GM18520 (cell line): Measurements from ENCODE around the gene CRB3.
A peak's percentile ranks its signal among the peaks of the same experiment; 100 is the strongest.

Experiments
- ATAC-seq: cut with Tn5 transposase; IDR thresholded peaks from one replicate; pipeline ENCODE4 v1.9.1; 2021; ENCODE audit not compliant: unreplicated experiment

The CRB3 gene

DNA sequence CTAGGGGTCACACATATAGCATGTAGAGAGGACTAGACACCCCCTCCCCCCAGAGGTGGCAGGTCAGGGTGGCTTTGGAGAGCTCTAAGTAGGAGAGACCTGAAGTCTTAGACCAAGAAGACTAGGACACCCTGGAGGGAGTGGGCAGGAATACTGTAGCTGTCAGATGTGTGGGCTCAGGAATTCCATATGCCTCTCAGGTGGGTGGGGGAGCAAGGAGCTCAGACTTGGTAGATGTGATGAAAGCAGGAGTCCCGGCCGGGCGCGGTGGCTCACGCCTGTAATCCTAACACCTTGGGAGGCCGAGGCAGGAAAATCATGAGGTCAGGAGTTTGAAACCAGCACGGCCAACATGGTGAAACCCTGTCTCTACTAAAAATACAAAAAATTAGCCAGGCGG is 1.6 kb downstream of the CRB3 start:
- ATAC-seq: no peak

- ATAC-seq: no peak
These were observed 2.6 kb downstream of the CRB3 start for GRCh38 chr19:6466526-6467248.

DNA sequence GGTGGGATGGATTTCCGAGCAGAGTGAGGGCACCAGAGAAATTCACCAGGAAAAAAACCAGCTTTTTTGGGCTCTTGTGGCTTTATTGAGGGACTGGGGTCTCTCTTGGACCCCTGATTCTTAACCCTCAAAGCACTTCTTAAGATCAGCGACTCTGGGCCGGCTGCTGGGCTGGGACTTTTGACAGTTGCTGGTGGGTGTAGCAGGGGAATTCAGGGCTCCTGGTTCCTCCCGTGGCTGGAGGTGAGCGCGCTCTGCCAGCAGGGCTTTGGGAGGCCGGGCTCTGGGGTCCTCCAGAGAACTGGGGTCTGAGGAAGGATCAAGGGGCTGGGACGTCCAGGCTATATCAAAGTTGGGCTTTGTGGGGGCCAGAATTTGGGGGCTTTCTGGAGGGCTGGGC is 3.3 kb downstream of the CRB3 start:
- no peak for ATAC-seq

- ATAC-seq: no peak
These were observed 6.1 kb downstream of the CRB3 start for GRCh38 chr19:6470173-6470572.

DNA sequence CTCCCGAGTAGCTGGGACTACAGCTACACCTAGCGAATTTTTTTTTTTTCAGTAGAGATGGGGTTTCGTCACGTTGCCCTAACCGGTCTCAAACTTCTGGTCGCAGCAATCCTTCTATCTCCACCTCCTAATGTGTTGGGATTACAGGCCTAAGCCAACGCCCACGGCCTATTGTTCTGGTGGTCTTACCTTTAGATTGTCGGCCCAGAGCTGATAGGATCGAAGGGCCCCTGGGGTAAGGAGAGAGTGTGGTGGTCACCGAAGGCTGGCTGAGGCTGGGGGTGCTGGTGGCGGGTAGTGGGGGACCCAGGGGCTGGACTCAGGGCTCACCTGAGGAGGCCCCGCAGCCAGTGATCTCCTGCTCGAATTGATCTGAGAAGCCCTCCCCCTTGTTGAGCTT is 7.0 kb downstream of the CRB3 start:
- ATAC-seq: no peak

DNA sequence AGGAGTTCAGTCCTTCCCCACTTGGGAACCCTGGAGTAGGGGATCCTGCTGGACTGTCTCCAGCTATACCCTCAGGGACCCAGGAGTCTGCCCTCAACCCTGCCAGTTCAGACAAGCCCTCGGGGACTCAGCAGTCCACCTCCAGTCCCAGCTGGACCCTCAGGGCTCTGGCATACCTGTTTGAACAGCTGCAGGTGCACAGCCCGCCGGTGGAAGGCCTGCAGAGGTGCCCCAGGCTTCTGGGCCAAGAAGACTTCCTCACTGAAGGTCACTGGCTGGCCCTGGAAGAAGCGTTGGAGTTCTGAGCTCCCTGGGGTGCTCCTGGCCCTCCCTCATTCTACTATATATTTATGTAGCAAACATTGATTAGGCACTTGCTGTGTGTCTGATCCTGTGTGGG is 8.6 kb downstream of the CRB3 start:
- no peak for ATAC-seq

- ATAC-seq: no peak
These were observed 9.6 kb downstream of the CRB3 start for GRCh38 chr19:6473647-6474046.

DNA sequence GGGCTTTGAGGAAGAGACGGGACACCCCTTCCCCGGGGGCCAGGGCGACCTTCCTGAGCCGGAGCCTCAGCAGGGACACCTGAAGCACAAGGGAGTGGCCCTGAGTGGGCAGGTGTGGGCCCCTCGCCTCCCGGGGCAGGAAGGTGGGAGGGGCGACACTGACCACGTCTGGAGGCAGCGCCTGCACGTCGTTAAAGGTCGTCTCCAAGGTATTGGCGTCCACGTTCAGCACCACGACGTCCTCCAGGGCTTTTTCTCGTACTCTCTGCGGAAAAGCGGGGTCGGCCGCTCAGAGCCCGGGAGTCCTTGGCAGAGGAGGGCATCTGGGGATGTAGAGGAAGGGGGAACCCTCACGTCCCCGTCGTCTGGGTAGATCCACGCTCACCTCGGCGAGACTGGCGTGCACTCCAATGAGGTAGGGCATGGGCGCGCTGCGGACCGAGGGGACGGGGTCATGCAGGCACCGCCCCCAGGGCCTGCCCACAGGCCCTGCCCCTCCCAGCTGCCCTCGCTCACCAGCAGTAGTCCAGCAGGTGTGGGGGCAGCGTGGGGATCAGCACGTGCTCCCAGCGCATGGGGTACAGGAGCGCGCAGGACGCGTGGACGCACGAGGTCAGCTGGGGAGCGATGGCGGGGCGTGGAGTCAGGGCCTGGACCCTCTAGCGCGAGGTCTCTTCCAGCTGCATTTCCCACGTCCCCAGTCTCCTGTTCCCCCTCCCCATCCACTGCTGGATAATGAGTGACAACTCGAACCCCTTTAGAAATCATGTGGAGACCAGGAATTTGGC is 11.4 kb downstream of the CRB3 start:
- no peak for ATAC-seq

DNA sequence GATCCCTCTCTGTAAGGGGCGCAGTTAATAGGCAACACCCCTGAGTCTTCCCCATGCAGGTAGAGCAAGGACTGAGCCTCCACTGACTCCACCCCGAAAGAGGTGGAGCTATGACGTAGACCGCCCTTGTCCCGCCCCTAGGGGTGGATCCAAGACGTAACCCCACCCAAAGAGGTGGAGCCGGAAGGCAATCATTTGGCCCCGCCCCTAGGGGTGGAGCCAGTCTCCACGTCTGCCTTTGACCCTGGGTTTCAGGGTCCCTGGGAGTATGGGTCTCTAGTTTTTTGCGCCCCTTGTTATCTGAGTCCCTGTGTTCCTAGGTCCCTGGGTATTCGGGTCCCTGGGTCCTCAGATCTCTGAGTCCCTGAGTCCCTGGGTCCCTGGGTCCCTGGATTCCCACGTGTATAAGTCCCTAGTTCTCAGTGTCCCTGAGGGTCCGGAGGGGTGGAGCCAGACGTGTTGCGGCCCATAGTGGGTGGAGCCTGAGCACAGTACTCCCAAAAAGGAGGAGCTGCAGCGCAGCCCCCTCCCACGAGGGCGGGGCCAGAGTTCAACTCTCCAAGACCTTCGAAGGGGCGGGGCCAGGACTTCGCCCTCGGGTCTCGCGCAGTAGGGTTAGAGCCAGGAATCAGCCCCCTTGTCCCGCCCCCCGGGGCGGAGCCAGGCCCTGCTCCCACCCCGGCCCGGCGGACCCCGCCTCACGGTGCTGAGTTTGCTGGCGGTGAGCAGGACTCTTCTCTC is 12.3 kb downstream of the CRB3 start:
- ATAC-seq: no peak

DNA sequence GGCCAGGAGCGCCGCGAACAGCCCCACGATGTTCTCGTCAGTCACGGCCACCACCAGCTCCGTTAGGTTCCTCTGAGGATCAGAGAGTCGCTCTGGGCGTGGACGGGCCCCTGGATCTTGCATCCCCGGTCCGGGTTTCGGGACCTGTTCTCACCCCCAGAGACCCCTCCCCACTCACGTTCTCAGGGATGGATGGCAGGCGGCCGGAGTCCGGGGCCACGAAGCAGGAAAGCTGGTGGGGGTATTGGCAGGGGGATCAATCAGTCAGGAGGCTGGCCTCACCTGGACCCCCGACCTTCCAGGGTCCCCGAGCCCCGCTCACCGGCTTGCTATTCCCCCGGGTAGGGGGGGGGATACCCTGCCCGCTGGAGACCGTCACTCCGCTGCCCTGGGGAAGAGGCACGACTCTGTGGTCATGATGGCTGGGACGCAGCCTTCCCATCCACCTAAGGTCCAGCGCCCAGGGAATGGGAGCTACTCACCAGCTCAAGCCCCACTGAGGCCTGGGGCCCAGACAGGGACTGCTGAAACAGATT is 12.9 kb downstream of the CRB3 start:
- no peak for ATAC-seq

GRCh38 chr19:6478815-6479214 is 14.7 kb downstream of the CRB3 start:
- no peak for ATAC-seq

- no peak for ATAC-seq
These were observed 15.8 kb downstream of the CRB3 start for GRCh38 chr19:6479836-6480398.

GRCh38 chr19:6480848-6481415 is 16.9 kb downstream of the CRB3 start:
- peak; percentile 11 for ATAC-seq

DNA sequence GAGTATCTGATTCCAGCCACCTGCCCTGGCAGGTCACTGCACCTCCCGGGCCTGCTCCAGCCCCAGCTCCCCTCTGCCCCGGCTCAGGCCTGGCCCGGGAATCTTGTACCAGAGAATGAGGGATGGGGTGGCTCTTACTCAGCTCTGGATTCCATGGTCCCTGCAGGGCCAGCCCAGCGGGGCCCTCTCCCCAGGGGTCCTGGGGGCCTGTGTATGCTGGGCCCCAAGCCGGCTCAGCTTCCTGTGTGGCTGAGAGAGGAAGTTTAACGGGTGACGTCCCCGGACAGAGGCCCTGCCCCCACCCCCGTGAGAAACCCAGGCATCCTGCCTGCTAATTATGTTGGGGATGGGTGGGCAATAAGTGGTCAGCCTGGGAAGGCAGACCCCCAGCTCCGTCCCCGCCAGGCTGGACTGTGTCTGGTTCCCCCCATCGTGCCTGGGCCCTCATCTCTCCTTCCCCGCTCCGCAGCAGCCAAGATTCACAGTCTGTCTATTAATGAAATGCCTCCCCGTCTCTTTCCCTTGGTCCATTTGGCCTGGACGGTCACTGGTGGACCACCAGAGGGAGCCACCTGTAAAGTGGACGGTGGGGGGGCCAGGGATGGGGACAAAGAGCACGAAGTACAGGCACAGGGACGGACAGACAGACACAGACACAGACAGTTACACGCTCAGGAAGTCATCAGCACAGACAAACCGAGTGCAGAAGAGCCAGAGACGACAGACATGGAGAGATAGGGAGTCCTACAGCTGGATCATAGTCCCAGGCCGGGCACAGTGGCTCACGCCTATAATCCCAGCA is 17.7 kb downstream of the CRB3 start, which contains the start of gene DENND1C:
DENND1C (minus strand) TSS at position 247 of the 802 bp plus-strand sequence; CDS start at position 155, 92 bp downstream.
- ATAC-seq: peak; percentile 45

GRCh38 chr19:6482343-6482686 is 18.2 kb downstream of the CRB3 start:
- no peak for ATAC-seq

GRCh38 chr19:6483235-6483634 is 19.2 kb downstream of the CRB3 start:
- ATAC-seq: no peak

DNA sequence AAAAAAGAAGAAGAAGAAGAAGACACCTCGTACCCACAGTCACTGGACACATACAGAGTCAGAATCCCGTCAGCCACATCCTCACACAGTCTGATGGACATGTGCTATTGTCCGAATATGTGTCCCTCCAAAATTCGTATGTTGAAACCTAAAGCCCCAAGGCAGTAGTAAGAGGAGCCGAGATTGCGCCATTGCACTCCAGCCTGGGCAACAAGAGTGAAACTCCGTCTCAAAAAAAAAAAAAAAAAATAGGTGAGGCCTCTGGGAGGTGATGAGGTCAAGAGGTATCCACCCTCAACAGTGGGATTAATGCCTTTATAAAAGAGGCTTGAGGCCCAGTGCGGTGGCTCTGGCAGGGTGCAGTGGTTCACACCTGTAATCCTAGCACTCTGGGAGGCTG is 20.2 kb downstream of the CRB3 start:
- no peak for ATAC-seq

GRCh38 chr19:6484831-6485230 is 20.8 kb downstream of the CRB3 start:
- ATAC-seq: no peak

DNA sequence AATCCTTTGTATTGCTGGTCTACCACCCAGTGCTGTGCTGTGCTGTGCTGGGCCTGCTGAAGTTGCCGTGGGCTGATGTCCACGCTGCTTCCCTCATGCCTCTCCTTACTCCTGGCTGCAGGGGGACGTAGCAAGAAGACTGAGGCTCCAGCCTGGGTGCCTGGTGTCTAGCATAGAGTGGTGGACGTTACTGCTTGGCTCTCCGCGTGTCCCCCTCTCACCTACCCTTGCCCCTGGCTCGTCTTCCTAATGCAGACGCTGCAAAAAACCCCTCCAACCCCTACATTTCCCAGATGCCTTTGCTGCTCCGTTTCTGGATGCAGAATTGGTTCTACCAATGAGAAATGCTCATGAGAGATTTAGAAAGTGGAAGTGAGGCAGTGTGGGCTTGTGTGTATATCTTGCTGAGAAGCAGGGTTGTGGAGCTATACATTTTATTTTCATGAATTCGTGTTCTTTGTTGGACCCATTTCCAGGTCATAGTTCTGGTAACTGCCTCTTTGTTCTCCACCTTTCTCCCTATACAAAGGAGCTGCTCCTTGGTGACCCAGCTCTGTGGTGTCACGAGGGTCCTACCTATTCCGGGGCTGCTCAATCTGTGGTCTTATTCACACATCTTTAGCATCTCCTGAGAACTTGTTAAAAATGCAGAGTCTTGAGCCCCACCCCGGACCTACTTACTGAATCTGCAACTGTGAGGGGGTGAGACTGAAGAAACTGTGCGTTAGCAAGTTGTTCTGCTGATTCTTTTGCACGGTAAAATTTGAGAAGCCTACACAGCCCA is 25.4 kb downstream of the CRB3 start:
- ATAC-seq: no peak
